Skin epidermis (tissue), 12 donors: ENCODE results near the gene FCRL1.

Source experiments
- H3K27ac ChIP-seq, 21 experiments: fragments of 200-600 bp; sonication (generic) in 11 of 21; one replicate each; pipeline ENCODE4 v1.5.0; 2020; ENCODE audit warnings: mild to moderate bottlenecking in 3 of 21, inconsistent platforms in 2 of 21, moderate library complexity in 2 of 21
- H3K4me3 ChIP-seq, 7 experiments: fragments of 200-600 bp; sonication (generic) in 2 of 7; one replicate each; pipeline ENCODE4 v1.5.0; 2020; ENCODE audit warnings: inconsistent platforms in 2 of 7, mild to moderate bottlenecking in 2 of 7, moderate library complexity in 1 of 7

The FCRL1 gene

DNA sequence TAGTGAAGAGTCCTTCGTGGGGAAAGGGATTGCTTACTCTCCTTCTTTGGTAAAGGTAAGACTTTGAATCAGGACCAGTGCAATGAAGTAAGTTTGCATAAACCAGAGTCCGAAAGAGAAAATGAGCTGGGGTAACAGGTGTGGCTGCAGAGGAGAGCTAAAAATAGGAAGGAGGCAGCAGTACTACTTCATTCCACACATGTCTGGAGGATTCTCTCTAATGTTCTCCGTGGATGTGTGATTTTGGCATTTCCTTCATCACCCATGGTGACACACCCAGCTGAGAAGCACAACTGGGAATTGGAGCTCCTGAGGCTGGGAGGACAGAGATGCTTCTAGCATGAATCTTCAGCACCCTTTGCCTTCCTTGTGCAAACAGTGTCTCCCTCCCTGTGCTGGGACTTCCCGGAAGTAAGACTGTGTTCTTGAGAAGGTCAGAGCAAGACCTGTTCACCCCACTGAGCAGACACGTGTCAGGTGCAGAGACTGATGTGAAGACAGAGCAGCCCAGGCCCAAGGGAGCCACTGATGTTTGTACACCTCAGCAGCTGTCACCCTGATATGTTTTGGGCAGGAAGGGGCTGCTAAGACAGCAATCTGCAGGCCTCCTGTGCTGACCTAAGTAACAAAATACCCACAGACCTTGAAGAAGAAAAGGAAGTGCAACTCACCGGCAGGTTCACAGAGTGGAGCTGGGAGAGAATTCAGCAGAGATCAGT lies 13.3 kb downstream of the FCRL1 start:
- H3K27ac ChIP-seq, result no peak overlapping the region

DNA sequence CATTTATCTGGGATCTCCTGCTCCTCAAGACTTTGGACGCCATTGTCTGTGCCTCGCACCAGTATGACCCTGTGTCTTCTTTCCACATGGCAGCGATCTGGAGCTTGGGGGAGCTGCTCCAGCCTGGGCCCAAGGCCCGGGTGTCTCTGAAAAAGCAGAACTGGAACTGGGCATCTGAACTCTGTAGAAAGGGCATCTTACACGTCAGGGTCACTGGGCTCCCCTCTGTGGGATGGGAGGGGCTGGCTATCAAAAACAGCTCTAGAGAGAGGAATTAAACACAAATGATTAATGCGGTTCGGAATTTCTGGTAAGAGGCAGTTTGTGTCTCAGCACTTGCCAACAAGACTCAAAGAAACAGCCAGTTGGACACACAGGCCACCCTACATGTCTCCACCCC lies 16.1 kb downstream of the FCRL1 start:
- H3K27ac ChIP-seq, result no peak overlapping the region
- H3K4me3 ChIP-seq, result no peak overlapping the region

More for the DNA sequence above, 13.3 kb downstream of the FCRL1 start:
- H3K4me3 ChIP-seq, result no peak overlapping the region

DNA sequence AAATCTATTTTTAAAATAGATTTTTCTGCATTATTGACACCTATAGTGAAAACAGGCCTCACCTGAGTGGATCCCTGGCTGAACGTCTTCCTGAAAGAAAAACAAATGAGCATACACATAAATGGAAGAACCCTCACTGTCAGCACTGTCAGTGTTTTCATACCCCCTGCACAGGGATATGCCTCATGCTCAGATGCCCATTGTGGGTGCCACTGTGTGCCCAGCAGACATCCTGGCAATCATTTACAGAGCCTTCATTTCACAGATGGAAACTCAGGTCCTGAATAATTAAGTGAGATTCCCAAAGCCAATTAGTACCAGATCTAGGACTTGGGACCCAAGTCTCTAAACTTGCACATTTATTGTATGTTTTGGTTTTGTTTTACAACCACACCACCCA lies 19.9 kb downstream of the FCRL1 start:
- no peak overlapping the region for H3K27ac ChIP-seq
- no peak overlapping the region for H3K4me3 ChIP-seq

DNA sequence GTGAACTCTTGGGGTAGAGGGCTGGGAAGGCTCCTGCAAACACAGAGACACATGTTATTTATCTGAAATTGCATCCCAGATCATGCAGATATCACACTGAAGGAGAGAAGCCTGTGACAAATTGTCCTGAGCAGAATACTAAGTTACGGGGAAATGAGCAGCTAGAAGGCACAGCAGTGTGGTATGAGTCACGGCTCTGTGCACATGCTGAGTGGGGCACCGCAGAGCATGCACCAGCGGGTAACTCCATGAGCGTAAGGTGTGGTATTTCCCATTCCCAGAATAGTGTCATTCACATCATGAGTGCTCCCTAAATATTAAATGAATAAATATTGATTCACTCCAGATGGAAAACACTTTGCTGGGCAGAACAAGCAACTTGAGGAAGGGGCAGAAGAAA lies 21.7 kb downstream of the FCRL1 start:
- Histone ChIP-seq H3K4me3 (no peak overlapping the region), H3K27ac (no peak overlapping the region)

GRCh38 chr1:157785248-157785647 lies 34.7 kb downstream of the FCRL1 start:
- H3K27ac ChIP-seq, result no peak overlapping the region
- H3K4me3 ChIP-seq, result no peak overlapping the region

DNA sequence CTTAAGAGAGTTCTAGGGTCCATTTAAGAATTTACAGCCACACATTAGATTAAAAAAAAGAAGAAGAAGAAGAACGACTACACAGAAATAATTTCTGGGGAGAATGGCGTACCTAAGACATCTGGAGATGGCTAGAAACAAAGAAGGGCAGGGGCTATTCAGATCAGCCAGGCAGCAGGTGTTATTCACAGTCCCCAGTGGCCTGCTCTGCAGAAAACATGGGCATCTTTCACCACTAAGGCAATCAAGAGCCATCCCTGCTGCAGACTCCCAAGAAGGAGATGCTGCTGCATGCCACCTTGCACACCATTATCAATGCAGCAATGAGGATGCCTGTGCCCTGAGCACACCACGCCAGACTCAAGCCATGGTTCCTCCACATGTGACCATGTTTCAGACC lies 35.1 kb downstream of the FCRL1 start:
- Histone ChIP-seq H3K27ac (no peak overlapping the region), H3K4me3 (no peak overlapping the region)

GRCh38 chr1:157782931-157783330 lies 37.0 kb downstream of the FCRL1 start:
- no peak overlapping the region for H3K27ac ChIP-seq

GRCh38 chr1:157781048-157781447 lies 38.9 kb downstream of the FCRL1 start:
- H3K4me3 ChIP-seq, result no peak overlapping the region
- H3K27ac ChIP-seq, result no peak overlapping the region

More at GRCh38 chr1:157782931-157783330, 37.0 kb downstream of the FCRL1 start:
- H3K4me3 ChIP-seq, result no peak overlapping the region

DNA sequence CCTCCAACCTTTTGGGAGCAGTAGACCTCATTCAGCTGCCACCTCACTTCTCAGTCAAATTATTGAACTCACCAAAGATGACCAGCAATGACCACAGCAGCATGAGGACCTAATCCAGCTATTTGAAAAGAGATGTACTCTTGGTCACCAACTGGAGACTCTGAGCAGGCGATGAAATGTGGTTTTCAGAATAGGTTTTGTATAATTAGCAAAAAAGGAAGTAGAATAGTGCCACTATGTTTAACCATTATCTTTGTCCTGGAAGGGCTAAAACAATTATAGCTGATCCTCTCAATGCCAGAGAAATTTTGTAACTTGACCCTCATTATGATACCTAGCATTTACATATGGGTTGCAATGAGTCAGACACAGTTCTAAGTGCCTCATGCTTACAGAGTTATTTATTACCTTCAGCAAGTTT lies 42.9 kb downstream of the FCRL1 start, which contains the start of gene FCRL2:
Gene FCRL2, minus strand, starts transcription at position 162 of the 421 bp plus-strand sequence. Its CDS starts 59 bp downstream, at position 103.
- H3K27ac ChIP-seq, result no peak within 1 kb of the TSS
- H3K4me3 ChIP-seq, result no peak within 1 kb of the TSS

- H3K27ac ChIP-seq, result no peak overlapping the region
- H3K4me3 ChIP-seq, result no peak overlapping the region
Observed at GRCh38 chr1:157775101-157775870, 44.6 kb downstream of the FCRL1 start.

- Histone ChIP-seq H3K27ac (no peak overlapping the region), H3K4me3 (no peak overlapping the region)
Observed at GRCh38 chr1:157774412-157774811, 45.5 kb downstream of the FCRL1 start.

DNA sequence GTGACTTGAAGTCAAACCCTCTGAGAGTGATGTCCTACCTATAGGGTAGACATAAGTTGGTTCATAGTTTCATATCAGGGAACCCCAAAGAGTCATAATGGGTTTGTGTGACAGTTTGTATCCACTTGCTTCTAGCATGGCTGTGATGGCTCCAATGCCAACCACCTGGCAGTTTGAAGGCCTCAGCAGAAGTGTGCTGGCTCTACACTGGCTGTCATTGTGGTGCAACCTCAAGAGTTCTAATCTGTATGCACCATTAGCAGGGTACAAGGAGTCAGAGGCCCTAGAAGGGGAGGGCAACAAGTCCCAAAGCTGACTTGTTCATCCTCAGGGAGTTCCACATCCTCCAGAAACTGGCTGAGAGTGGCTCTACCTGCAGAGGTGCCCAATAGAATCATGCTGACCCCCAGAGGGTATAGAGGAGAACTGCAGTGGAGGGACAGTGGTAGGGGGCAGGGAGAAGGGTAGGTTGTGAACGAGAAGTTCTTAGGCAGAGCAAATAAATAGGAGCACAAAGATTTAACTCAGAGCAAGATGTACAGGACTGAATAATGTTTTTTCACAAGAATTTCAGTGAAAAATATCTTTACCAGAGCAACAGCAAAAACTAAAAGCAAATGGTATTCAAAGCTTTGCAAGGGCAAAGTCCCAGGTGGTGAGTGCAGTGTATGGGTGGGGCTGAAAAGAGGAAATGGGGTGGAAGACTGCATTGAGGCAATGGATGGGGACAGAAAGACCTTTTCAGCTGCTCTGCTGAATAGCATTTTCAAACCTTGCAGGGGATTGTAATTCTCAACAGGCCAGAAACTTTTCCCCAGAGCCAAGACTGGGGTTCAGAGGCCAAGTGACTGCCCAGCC lies 46.2 kb downstream of the FCRL1 start:
- H3K27ac ChIP-seq, result no peak overlapping the region

DNA sequence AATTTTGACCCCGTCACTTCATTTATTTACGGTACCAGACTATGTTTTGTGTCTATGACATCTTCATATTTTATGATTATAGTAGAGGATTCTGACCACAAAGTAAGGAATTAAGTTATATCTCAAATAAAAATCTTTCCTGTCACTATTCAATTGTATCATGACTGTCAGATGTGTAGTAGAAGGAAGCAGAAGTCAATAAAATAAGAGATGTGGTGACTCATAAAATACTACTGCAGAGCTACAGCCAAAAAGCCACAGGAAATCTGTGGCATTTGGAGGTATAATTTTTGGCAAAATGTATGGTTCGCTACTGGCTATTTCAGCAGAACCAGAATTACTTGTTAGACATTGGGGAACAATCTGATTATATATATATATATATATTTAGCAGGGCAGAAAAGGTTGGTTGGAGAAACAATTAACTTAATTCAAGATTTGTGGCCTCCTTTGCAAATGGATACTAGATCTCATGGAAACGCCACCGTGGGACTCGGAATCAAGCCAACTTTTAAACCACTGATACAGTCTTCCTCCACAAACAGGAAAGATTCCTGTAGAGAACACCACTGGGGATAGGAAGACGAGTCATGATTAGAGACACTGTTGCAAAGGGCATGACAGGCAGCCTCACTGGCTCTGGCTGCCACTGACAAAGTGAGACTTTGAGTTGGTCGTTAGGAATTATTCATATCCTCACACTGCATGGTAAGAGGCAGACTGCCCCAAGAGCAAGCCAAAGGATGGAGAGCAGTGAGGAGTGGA lies 48.1 kb downstream of the FCRL1 start:
- H3K27ac ChIP-seq, result no peak overlapping the region
- no peak overlapping the region for H3K4me3 ChIP-seq

More for the DNA sequence above, 46.2 kb downstream of the FCRL1 start:
- no peak overlapping the region for H3K4me3 ChIP-seq

DNA sequence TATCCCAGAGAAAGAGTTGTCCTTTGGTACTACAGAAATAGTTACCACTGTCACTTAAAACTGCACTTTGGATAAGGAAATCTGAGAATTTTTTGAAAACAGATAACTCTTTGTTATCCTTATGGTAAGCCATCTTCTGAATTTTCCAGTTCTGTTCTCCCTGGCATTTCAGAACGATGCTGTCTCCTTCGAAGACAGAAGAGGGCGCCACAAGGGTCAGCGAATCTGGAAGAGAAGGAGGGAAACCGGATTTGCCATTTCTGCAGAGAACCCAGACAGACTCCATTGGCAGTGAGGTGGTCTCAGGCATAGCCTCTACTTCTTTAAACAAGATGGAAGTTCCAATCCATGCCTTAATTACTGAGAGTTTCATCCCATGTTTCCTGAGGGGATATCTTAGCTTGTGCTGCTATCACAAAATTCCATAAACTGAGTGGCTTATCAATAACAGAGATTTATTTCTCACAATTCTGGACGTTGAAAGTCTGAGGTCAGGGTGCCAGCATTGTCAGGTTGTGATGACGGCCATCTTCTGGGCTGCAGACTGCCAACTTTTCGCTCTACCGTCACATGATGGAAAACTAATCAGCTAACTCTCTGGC lies 49.4 kb downstream of the FCRL1 start:
- no peak overlapping the region for H3K4me3 ChIP-seq
- H3K27ac ChIP-seq, result no peak overlapping the region

DNA sequence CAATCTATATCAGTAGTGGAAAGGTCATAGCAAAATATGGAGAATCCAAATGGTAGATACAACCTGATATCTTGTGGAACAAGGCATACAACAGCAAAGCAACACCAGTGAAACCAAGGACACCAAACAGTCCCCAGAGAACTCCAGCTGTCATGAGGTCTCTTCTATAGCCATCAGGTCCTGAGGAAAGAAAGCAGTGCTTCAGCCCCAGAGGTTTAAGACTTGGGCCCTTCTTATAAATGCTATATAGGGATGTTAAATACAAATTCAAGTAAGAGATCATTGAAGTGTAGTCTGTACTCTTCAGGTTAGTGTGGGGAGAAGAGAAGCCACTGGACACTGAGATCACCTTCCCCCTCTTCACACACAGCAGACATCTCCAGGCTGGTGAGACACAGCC lies 53.1 kb downstream of the FCRL1 start:
- Histone ChIP-seq H3K27ac (no peak overlapping the region), H3K4me3 (no peak overlapping the region)

DNA sequence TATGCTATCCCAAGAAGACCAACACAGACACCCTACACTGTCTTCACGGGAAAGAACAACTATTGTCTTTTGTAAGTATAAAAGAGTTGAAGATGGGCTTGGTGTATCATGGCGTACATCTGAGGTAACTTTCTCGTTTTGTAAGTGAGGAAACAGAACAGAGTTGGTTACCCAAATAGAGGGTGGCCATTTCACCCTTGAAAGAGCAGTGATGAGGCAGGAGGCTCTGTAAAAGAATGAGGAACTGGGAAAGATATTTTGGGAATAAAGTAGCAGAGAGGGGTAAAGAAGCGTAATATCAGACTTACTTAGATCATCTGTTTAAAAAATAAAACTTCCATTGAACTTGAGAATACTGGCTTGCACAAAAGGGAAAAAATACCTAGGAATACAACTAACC lies 61.9 kb downstream of the FCRL1 start:
- no peak overlapping the region for H3K4me3 ChIP-seq
- H3K27ac ChIP-seq, result no peak overlapping the region

DNA sequence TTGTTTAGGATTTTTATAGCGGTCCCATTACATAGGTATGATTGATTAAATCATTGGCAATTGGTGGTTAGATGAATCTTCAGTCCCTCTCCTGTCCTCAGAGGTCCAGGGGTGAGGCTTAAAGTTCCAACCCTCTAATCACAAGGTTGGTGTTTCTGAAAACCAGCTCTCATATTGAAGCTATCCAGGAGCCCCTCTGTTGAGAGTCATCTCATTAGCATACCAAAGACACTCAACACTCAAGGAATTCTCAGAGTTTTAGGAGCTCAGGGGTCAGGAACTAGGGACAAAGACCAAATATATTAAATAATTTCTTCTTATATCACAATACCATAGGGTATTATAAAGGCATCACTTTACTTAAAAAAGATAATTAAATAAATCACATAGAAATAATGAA lies 66.3 kb downstream of the FCRL1 start:
- Histone ChIP-seq H3K27ac (no peak overlapping the region), H3K4me3 (no peak overlapping the region)

DNA sequence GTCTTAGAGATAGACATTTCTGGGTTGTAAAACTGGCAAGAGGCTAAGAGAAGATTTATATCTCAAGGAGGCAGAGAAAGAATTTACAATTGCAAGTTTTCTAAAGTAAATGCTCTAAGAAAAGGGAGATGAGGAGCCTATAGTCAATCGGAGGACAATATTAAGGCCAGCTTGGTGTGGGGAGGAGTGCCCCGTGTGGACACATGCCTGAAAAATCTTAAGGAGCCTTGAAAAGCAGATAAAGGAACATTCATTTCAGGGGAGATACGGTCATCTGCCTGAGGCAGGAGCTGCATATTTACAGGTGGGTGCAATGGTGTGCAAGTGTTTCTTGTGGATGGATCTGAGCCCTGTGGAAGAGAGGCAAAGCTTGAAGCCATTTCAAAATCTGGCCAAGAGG lies 68.6 kb downstream of the FCRL1 start:
- no peak overlapping the region for H3K27ac ChIP-seq
- no peak overlapping the region for H3K4me3 ChIP-seq

DNA sequence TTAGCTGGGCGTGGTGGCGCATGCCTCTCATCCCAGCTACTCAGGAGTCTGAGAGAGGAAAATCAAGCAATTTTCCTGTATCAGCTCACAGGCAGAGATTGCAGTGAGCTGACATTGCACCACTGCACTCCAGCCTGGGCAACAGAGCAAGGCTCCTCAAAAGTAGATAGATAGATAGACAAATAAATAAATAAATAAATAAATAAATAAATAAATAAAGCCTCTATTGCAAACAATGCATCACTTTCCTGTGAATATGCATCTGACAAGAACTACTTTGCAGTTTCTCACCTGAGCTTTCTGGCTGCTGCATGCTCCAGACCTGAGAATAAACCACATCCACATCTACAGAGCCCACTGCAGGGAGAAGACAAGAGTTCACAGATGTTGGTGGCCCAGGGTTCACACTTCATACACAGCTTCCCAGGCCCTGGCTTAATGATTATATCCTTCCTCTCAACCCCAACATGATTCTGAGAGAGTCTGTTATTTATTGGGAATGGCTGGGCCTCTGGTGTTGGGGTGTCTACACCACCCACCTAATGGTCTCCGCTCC lies 71.6 kb downstream of the FCRL1 start:
- Histone ChIP-seq H3K4me3 (no peak overlapping the region), H3K27ac (no peak overlapping the region)
